HEK293T (cell line): ENCODE measurements around the gene SLC25A48.

Experiments used
- ARNT ChIP-seq: fragments of 450-650 bp; IDR thresholded peaks from 2 replicates; pipeline ENCODE4 v1.6.1; 2017; ENCODE audit warnings: mild to moderate bottlenecking
- BHLHE40 ChIP-seq: fragments of 450-650 bp; IDR thresholded peaks from 2 replicates; pipeline ENCODE4 v1.6.1; 2016; ENCODE audit warnings: mild to moderate bottlenecking, moderate library complexity, borderline replicate concordance
- FOXA1 ChIP-seq: fragments of 450-650 bp; IDR thresholded peaks from 2 replicates; pipeline ENCODE4 v1.6.1; 2016; ENCODE audit warnings: mild to moderate bottlenecking
- HDGF ChIP-seq: fragments of 450-650 bp; IDR thresholded peaks from 2 replicates; pipeline ENCODE4 v1.6.1; 2017; ENCODE audit warnings: antibody characterized with exemption, borderline replicate concordance
- L3MBTL2 ChIP-seq: fragments of 450-650 bp; conservative IDR thresholded peaks from 2 replicates; pipeline ENCODE4 v1.6.1; 2016; ENCODE audit warnings: mild to moderate bottlenecking
- PKNOX1 ChIP-seq: fragments of 450-650 bp; IDR thresholded peaks from 2 replicates; pipeline ENCODE4 v1.6.1; 2016
- TARDBP ChIP-seq: fragments of 450-650 bp; IDR thresholded peaks from 2 replicates; pipeline ENCODE4 v1.6.1; 2016
- ZNF384 ChIP-seq: fragments of 450-650 bp; IDR thresholded peaks from 2 replicates; pipeline ENCODE4 v1.6.1; 2016

- TF ChIP-seq BHLHE40 (no peak), ZNF384 (no peak), PKNOX1 (no peak), ARNT (no peak), FOXA1 (no peak), TARDBP (no peak), L3MBTL2 (no peak), HDGF (no peak)
These were observed 16.9 kb downstream of the SLC25A48 start for GRCh38 chr5:135851186-135851914.
